Kidney (tissue), 14 donors: ENCODE results near the gene TAPT1. TPM values are rescaled to one million over a fixed set of nuclear protein-coding genes. Genes with fewer than 3 reads are reported as not detected.

ENCODE experiments used
- DNase-seq, 5 donors: peaks; one replicate each; pipeline ENCODE4 v3.0.0-alpha.2; 2013 to 2020
- FAIRE-seq: peaks from 2 replicates; lab custom pipeline; 2012; peaks lifted over from hg19 to GRCh38; lab: Jason Lieb, UNC
- H3K27ac ChIP-seq, 2 donors: one replicate each; pipeline ENCODE4 v1.7.0; 2013; ENCODE audit warnings: low read depth in 2 of 2, low read length in 2 of 2, inconsistent platforms in 1 of 2
- H3K27me3 ChIP-seq: one replicate; pipeline ENCODE4 v1.7.1; 2013; ENCODE audit warnings: low read length, inconsistent platforms; ENCODE audit not compliant: control insufficient read depth, insufficient read depth
- H3K36me3 ChIP-seq, 3 donors: one replicate each; pipeline versions ENCODE4 v1.7.0 to v1.7.1; 2013; ENCODE audit warnings: low read length in 3 of 3, control low read depth in 1 of 3, inconsistent platforms in 1 of 3; ENCODE audit not compliant: insufficient read depth in 3 of 3, control insufficient read depth in 2 of 3
- H3K4me1 ChIP-seq, 3 donors: one replicate each; pipeline versions ENCODE4 v1.7.0 to v1.7.1; 2013; ENCODE audit warnings: low read length in 3 of 3, inconsistent platforms in 1 of 3, low read depth in 1 of 3; ENCODE audit not compliant: control insufficient read depth in 2 of 3, insufficient read depth in 2 of 3
- H3K4me3 ChIP-seq, 3 donors: one replicate each; pipeline versions ENCODE4 v1.7.0 to v1.8.1; 2013; ENCODE audit warnings: low read length in 3 of 3, control low read depth in 1 of 3, inconsistent platforms in 1 of 3
- H3K9ac ChIP-seq, 3 donors: one replicate each; pipeline versions ENCODE4 v1.7.0 to v1.7.1; 2013; ENCODE audit warnings: low read length in 3 of 3, control low read depth in 1 of 3, inconsistent platforms in 1 of 3
- H3K9me3 ChIP-seq, 3 donors: one replicate each; pipeline versions ENCODE4 v1.7.0 to v1.7.1; 2013; ENCODE audit warnings: low read length in 3 of 3, control low read depth in 1 of 3, inconsistent platforms in 1 of 3; ENCODE audit not compliant: control insufficient read depth in 2 of 3, insufficient read depth in 1 of 3
- intact Hi-C: fragments of 100-400 bp; cut with DNase I; formaldehyde crosslinking; loops from one replicate; pipeline ENCODE4 v1.11.1; 2022
- polyA plus RNA-seq: library from polyadenylated mRNA; stranded (reverse); fragments of 350-450 nt; fragmentation: Illumina TruSeq; extraction: RNeasy Lipid Tissue Mini Kit (QIAGEN cat#74804); gene quantifications from one replicate; pipeline ENCODE4 v1.2.3, GENCODE V29; 2014; ENCODE audit warnings: low read depth, low replicate concordance; ENCODE audit not compliant: insufficient read depth
- total RNA-seq: library from RNA; stranded (reverse); fragmentation: NEBNext Ultra II Directional; extraction: Animal tissue kit (Norgen Biotek cat#: 25700); gene quantifications from one replicate; pipeline ENCODE4 v1.2.1, GENCODE V29; 2021
- TF ChIP-seq, protein P1 (sequence below): IDR thresholded peaks from 3 replicates; pipeline ENCODE4 v1.5.1; 2012; ENCODE audit warnings: mild to moderate bottlenecking, moderate library complexity, borderline replicate concordance; ENCODE audit not compliant: insufficient read depth; ENCODE audit errors: extremely low read depth
- donor health status: control.
- donor health status: control.
- donor health status: control.
- donor health status: control.
- donor health status: control.
- donor health status: DM: yes; HTN: yes; CAD: no.
- donor health status: Normal renal cell carcinoma (clear cell type).

The TAPT1 gene
- total and polyA plus RNA-seq, 2 donors from 2014 or later: 20.8 to 36.8 TPM

DNA sequence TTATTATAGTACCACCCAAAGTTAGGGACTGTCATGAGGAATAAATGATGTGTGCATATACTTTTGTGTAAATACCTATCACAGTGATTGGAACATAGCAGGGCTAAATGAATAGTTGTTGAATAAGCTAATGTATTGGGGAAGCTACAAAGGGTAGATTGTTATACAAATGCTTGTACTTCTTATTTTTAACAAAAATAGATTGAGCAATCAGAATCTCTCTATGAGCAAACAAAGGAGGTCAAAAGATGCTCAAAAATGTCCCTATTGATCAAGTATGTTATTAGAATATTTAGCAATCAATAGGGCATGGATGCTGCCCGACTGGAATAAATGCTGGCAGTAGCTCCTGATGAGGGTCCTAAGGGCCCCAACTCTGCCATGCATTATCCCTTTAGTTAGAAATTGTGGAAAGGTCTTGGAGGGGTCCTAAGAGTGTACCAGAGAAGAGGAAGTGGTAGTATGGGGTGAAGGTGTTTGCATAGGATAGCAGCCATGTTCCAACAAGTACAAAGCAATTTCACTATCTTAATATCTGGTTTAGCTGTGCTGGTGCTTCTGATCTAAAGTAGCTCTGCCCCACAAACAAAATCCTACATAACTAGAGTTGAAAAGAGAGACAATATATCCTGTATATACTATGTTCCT is 33.1 kb upstream of the TAPT1 start:
- no peak overlapping the region for H3K4me3 ChIP-seq
- no peaks in the 10 kb centered on the region for H3K4me1 ChIP-seq
- intact Hi-C loops: no loop called here
- DNase-seq (no peak), FAIRE-seq (no peak)
- H3K9ac ChIP-seq: no peak overlapping the region
- H3K9me3 ChIP-seq: no peaks in the 10 kb centered on the region
- no peaks in the 10 kb centered on the region for H3K27me3 ChIP-seq
- H3K36me3 ChIP-seq: no peaks in the 10 kb centered on the region
- TF ChIP-seq, protein P1, sequence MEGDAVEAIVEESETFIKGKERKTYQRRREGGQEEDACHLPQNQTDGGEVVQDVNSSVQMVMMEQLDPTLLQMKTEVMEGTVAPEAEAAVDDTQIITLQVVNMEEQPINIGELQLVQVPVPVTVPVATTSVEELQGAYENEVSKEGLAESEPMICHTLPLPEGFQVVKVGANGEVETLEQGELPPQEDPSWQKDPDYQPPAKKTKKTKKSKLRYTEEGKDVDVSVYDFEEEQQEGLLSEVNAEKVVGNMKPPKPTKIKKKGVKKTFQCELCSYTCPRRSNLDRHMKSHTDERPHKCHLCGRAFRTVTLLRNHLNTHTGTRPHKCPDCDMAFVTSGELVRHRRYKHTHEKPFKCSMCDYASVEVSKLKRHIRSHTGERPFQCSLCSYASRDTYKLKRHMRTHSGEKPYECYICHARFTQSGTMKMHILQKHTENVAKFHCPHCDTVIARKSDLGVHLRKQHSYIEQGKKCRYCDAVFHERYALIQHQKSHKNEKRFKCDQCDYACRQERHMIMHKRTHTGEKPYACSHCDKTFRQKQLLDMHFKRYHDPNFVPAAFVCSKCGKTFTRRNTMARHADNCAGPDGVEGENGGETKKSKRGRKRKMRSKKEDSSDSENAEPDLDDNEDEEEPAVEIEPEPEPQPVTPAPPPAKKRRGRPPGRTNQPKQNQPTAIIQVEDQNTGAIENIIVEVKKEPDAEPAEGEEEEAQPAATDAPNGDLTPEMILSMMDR: no peak
- H3K27ac ChIP-seq: no peak overlapping the region

DNA sequence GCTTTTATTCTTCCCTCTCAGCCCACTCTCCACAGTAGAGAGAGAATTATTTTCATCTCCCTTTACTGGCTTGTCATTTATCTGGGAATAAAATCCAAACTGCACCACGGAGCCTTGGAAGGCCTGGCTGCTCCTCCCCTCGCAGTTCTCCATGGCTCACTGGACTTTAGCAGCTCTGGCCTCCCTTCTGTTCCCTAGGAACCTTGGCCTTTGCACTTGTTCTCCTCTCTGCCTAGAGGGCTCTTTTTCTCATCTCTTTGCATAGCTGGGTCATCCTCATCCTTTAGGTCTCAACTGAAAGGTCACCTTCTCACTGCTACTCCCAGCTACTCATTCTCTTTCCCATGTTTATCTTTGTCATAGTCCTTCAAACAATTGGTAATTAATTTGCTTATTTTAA is 31.3 kb upstream of the TAPT1 start:
- Histone ChIP-seq H3K9ac (no peak overlapping the region), H3K9me3 (no peaks in the 10 kb centered on the region), H3K36me3 (no peaks in the 10 kb centered on the region), H3K4me3 (no peak overlapping the region), H3K27ac (peak overlapping the region in 1 of 2 donors; percentile 5), H3K27me3 (no peaks in the 10 kb centered on the region), H3K4me1 (no peaks in the 10 kb centered on the region)
- DNase-seq (peak in 1 of 5 donors; percentile 11), FAIRE-seq (no peak)
- TF ChIP-seq, protein P1: no peak
- intact Hi-C loops: no loop called here

DNA sequence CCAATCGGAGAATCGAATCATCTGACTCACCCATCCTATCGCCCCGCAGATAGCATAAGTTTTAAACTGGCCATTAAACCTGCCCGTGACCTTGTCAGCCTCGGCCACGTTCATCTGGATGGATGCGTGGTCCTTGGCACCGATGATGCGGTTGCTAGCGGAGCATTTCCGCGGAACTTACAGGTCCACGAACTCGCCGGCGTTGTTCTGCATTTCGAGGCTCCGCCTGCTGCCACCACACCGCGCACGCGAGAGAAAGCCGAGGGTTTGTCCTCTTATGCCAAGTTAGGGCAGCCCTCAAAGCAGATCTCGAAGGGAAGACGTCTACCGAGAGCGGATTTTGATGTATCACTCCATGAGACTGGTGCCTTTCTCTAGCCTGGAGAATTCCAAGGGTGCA is 30.1 kb upstream of the TAPT1 start:
- H3K27me3 ChIP-seq: no peaks in the 10 kb centered on the region
- intact Hi-C loops: no loop called here
- H3K4me3 ChIP-seq: no peak overlapping the region
- FAIRE-seq (no peak), DNase-seq (peak in 1 of 5 donors; percentile 59)
- H3K36me3 ChIP-seq: no peaks in the 10 kb centered on the region
- H3K4me1 ChIP-seq: no peaks in the 10 kb centered on the region
- TF ChIP-seq, protein P1: no peak
- no peak overlapping the region for H3K27ac ChIP-seq
- no peaks in the 10 kb centered on the region for H3K9me3 ChIP-seq
- no peak overlapping the region for H3K9ac ChIP-seq

DNA sequence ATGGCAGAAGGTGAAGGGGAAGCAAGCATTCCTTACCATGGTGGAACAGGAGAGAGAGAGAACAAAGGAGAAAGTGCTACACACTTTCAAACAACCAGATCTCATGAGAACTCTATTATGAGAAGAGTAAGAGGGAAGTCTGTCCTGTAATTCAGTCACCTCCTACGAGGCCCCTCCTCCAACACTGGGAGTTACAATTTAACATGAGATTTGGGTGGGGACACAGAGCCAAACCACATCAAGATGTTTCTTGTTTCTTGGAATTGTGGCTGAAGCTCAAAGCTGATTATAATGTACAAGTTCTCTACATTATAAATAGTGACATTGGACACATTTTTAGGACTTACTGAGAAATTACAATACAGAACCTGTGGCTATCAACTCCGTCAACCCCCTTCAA is 29.5 kb upstream of the TAPT1 start:
- H3K4me3 ChIP-seq: no peak overlapping the region
- no peaks in the 10 kb centered on the region for H3K4me1 ChIP-seq
- no peaks in the 10 kb centered on the region for H3K27me3 ChIP-seq
- H3K9ac ChIP-seq: no peak overlapping the region
- no peak overlapping the region for H3K27ac ChIP-seq
- TF ChIP-seq, protein P1: no peak
- H3K9me3 ChIP-seq: no peaks in the 10 kb centered on the region
- FAIRE-seq: no peak
- H3K36me3 ChIP-seq: no peaks in the 10 kb centered on the region
- DNase-seq: no peak
- intact Hi-C loops: no loop called here
